ENCODE results near the gene WNT6.
A peak's percentile ranks its signal among the peaks of the same experiment; 100 is the strongest.

WNT6 gene

DNA sequence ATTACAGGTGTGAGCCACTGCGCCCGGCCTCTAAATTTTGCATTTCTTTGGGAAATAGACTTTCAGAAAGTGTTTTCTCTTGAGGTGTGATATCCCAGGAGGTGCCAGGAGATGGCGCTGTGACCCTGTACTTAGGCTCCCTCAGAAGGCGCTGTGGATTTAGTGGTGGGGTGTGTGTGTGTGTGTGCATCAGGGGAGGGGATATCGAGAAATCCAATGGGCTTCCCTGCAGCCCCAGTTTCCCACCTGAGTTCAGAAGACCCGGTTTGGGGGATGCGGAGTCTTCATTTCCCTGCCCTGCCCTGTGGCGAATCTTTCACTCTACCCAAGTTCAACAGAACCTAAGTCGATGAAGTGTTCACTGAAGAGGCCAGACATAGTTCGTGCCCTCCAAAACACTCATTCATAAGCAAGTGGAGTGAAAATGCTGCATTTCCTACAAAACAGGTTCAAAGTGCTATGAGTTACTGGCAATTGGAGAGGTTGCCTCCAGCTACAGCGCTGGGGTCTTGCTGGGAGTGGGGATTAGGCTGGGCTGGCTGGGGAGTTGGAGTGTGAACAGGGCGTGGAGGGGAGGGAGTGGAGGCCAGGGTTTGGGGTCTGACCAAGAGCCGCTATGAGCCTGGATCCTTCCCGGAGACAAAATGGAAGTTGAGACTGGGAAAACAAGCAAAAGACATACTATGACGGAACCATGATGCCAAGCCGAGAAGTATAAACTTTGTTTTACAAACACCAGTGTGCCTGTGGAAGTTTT, 6.5 kb upstream of the WNT6 start:
- Histone ChIP-seq H3K4me3 (ENCODE audit: low read length, poor library complexity, severe bottlenecking) (no peak overlapping the region), H3K27me3 (ENCODE audit: insufficient read depth, low read length, poor library complexity, severe bottlenecking) (no peaks in the 10 kb centered on the region), H2AFZ (ENCODE audit: low read length) (0 out of 2 replicates have a peak overlapping the region, but pooled peaks have one; percentile 10), H3K9me3 (ENCODE audit: insufficient read depth, low read depth, low read length) (no peaks in the 10 kb centered on the region), H3K4me1 (ENCODE audit: insufficient read depth, low read length, poor library complexity, severe bottlenecking) (peaks cover 11% of the 10 kb centered on the region), H3K79me2 (ENCODE audit: insufficient read depth, low read length) (no peaks in the 10 kb centered on the region), H3F3A (ENCODE audit: low read depth) (no peaks in the 10 kb centered on the region), H3K9ac (ENCODE audit: low read depth, low read length, poor library complexity, severe bottlenecking) (no peak overlapping the region), H3K4me2 (ENCODE audit: low read depth, low read length, poor library complexity, severe bottlenecking) (no peak overlapping the region), H3K36me3 (ENCODE audit: insufficient read depth, low read length) (no peaks in the 10 kb centered on the region), H4K20me1 (ENCODE audit: insufficient read depth, low read length, poor library complexity, severe bottlenecking) (no peaks in the 10 kb centered on the region), H3K9me2 (replicated peaks; ENCODE audit: low read depth, low read length) (no peaks in the 10 kb centered on the region)
- TF ChIP-seq, protein P1, sequence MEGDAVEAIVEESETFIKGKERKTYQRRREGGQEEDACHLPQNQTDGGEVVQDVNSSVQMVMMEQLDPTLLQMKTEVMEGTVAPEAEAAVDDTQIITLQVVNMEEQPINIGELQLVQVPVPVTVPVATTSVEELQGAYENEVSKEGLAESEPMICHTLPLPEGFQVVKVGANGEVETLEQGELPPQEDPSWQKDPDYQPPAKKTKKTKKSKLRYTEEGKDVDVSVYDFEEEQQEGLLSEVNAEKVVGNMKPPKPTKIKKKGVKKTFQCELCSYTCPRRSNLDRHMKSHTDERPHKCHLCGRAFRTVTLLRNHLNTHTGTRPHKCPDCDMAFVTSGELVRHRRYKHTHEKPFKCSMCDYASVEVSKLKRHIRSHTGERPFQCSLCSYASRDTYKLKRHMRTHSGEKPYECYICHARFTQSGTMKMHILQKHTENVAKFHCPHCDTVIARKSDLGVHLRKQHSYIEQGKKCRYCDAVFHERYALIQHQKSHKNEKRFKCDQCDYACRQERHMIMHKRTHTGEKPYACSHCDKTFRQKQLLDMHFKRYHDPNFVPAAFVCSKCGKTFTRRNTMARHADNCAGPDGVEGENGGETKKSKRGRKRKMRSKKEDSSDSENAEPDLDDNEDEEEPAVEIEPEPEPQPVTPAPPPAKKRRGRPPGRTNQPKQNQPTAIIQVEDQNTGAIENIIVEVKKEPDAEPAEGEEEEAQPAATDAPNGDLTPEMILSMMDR (conservative IDR thresholded peaks at IDR 0.05; ENCODE audit: low read length): peak; percentile 83
- no peak for TF ChIP-seq EZH2phosphoT487 (IDR thresholded peaks at IDR 0.05; ENCODE audit: borderline replicate concordance)

DNA sequence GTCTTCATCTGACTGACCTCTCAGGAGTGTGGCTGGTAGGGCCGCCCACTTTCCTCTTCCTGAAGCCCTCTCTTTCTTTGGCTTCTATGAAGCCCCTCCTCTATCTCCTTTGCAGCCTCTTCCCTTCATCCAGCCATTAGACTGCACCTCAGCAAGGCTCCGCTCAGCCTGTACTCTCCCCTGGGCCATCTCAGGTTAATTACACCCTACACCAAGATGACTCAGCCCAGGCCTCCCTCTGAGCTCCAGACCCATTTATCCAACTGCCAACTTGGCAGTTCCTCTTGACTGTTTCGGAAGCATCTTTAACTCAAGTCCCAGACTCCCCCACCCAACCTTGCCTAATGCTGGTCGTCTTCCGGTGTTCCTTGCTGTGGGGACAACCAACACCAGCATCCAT, 5.8 kb upstream of the WNT6 start:
- Histone ChIP-seq H3K4me2 (ENCODE audit: low read depth, low read length, poor library complexity, severe bottlenecking) (no peak overlapping the region), H3K27me3 (ENCODE audit: insufficient read depth, low read length, poor library complexity, severe bottlenecking) (peaks cover 3% of the 10 kb centered on the region), H3K4me1 (ENCODE audit: insufficient read depth, low read length, poor library complexity, severe bottlenecking) (peaks cover 11% of the 10 kb centered on the region), H3K79me2 (ENCODE audit: insufficient read depth, low read length) (no peaks in the 10 kb centered on the region), H3F3A (ENCODE audit: low read depth) (no peaks in the 10 kb centered on the region), H3K4me3 (ENCODE audit: low read length, poor library complexity, severe bottlenecking) (no peak overlapping the region), H2AFZ (ENCODE audit: low read length) (0 out of 2 replicates have a peak overlapping the region, but pooled peaks have one; percentile 10), H3K9ac (ENCODE audit: low read depth, low read length, poor library complexity, severe bottlenecking) (no peak overlapping the region), H4K20me1 (ENCODE audit: insufficient read depth, low read length, poor library complexity, severe bottlenecking) (no peaks in the 10 kb centered on the region), H3K9me2 (replicated peaks; ENCODE audit: low read depth, low read length) (no peaks in the 10 kb centered on the region), H3K36me3 (ENCODE audit: insufficient read depth, low read length) (no peaks in the 10 kb centered on the region), H3K9me3 (ENCODE audit: insufficient read depth, low read depth, low read length) (no peaks in the 10 kb centered on the region)
- no peak for TF ChIP-seq EZH2phosphoT487 (IDR thresholded peaks at IDR 0.05; ENCODE audit: borderline replicate concordance)
- TF ChIP-seq, protein P1 (conservative IDR thresholded peaks at IDR 0.05; ENCODE audit: low read length): no peak

DNA sequence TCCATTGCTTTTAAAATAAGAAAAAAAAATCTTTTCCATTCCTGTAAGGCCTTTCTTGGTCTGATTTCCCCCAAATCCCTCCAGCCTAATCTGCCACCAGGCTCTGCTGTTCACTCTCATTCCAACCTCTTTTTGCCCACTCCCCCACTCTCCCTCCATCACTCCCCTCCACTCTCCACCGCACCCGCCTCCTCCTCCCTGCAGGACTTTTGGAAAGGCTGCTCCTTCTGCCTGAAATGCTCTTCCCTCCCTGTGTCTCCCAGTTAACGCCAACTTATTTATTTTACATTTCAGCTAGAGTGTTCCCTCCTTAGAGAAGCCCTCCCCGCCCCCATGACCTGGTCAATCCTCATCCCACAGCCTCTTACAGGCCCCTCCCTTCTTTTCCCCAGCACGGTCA, 4.7 kb upstream of the WNT6 start:
- Histone ChIP-seq H3K79me2 (ENCODE audit: insufficient read depth, low read length) (no peaks in the 10 kb centered on the region), H3K27me3 (ENCODE audit: insufficient read depth, low read length, poor library complexity, severe bottlenecking) (peaks cover 6% of the 10 kb centered on the region), H3K4me3 (ENCODE audit: low read length, poor library complexity, severe bottlenecking) (no peak overlapping the region), H3K9me2 (replicated peaks; ENCODE audit: low read depth, low read length) (no peaks in the 10 kb centered on the region), H4K20me1 (ENCODE audit: insufficient read depth, low read length, poor library complexity, severe bottlenecking) (no peaks in the 10 kb centered on the region), H3K9me3 (ENCODE audit: insufficient read depth, low read depth, low read length) (no peaks in the 10 kb centered on the region), H2AFZ (ENCODE audit: low read length) (no peak overlapping the region), H3K36me3 (ENCODE audit: insufficient read depth, low read length) (no peaks in the 10 kb centered on the region), H3K4me2 (ENCODE audit: low read depth, low read length, poor library complexity, severe bottlenecking) (no peak overlapping the region), H3K9ac (ENCODE audit: low read depth, low read length, poor library complexity, severe bottlenecking) (no peak overlapping the region), H3K4me1 (ENCODE audit: insufficient read depth, low read length, poor library complexity, severe bottlenecking) (peaks cover 11% of the 10 kb centered on the region), H3F3A (ENCODE audit: low read depth) (no peaks in the 10 kb centered on the region)
- no peak for TF ChIP-seq EZH2phosphoT487 (IDR thresholded peaks at IDR 0.05; ENCODE audit: borderline replicate concordance)
- TF ChIP-seq, protein P1 (conservative IDR thresholded peaks at IDR 0.05; ENCODE audit: low read length): no peak

Data from Loucy (cell line).